OCI-LY1 (cell line): ENCODE data around the gene KRT34.

Source experiments
- H2AFZ ChIP-seq: fragments of 200-600 bp; sonication (generic), shearing (Covaris generic); 2 replicates; pipeline ENCODE4 v1.6.0; 2014; ENCODE audit warnings: antibody characterized with exemption, mild to moderate bottlenecking, low read length
- H3F3A ChIP-seq: fragments of 200-600 bp; sonication (generic), shearing (Covaris generic); 2 replicates; pipeline ENCODE4 v1.6.0; 2014; ENCODE audit warnings: mild to moderate bottlenecking, antibody characterized with exemption, low read length, moderate library complexity; ENCODE audit not compliant: insufficient read depth
- H3K27ac ChIP-seq: fragments of 200-600 bp; sonication (generic); 2 replicates; pipeline ENCODE4 v1.5.1; 2014; ENCODE audit warnings: low read length, mixed run types, mild to moderate bottlenecking, low read depth; ENCODE audit not compliant: poor library complexity, severe bottlenecking
- H3K27me3 ChIP-seq: fragments of 200-600 bp; sonication (generic); 2 replicates; pipeline ENCODE4 v1.6.0; 2014; ENCODE audit warnings: antibody characterized with exemption, mild to moderate bottlenecking, low read length, moderate library complexity; ENCODE audit not compliant: insufficient read depth
- H3K36me3 ChIP-seq: fragments of 200-600 bp; sonication (generic); 2 replicates; pipeline ENCODE4 v1.6.1; 2014; ENCODE audit warnings: mild to moderate bottlenecking, antibody characterized with exemption, low read length, moderate library complexity, mixed read lengths; ENCODE audit not compliant: insufficient read depth
- H3K4me1 ChIP-seq: fragments of 200-600 bp; sonication (generic); 2 replicates; pipeline ENCODE4 v1.5.1; 2014; ENCODE audit warnings: mild to moderate bottlenecking, low read length, moderate library complexity; ENCODE audit not compliant: insufficient read depth, severe bottlenecking
- H3K4me2 ChIP-seq: fragments of 200-600 bp; sonication (generic), shearing (Covaris generic); 2 replicates; pipeline ENCODE4 v1.6.1; 2014; ENCODE audit warnings: low read length
- H3K4me3 ChIP-seq: fragments of 200-600 bp; sonication (generic); 2 replicates; pipeline ENCODE4 v1.5.1; 2014; ENCODE audit warnings: low read length, low read depth, mild to moderate bottlenecking, mixed read lengths; ENCODE audit not compliant: poor library complexity, severe bottlenecking
- H3K79me2 ChIP-seq: fragments of 200-600 bp; shearing (Covaris generic); 2 replicates; pipeline ENCODE4 v1.6.1; 2016; ENCODE audit warnings: mixed run types, low read length, mixed read lengths; ENCODE audit not compliant: insufficient read depth
- H3K9ac ChIP-seq: fragments of 200-600 bp; sonication (generic), shearing (Covaris generic); 2 replicates; pipeline ENCODE4 v1.6.1; 2014; ENCODE audit warnings: mild to moderate bottlenecking, low read length, mixed read lengths
- H3K9me2 ChIP-seq: fragments of 200-600 bp; sonication (generic), shearing (Covaris generic); 2 replicates; pipeline ENCODE4 v1.6.1; 2014; ENCODE audit warnings: low read depth, mild to moderate bottlenecking, low read length, mixed read lengths
- H3K9me3 ChIP-seq: fragments of 200-600 bp; shearing (Covaris generic); 2 replicates; pipeline ENCODE4 v1.6.1; 2014; ENCODE audit warnings: low read length, mixed read lengths
- H4K20me1 ChIP-seq: fragments of 200-600 bp; sonication (generic), shearing (Covaris generic); 2 replicates; pipeline ENCODE4 v1.6.0; 2016; ENCODE audit warnings: mild to moderate bottlenecking, low read length; ENCODE audit not compliant: insufficient read depth
- CTCF ChIP-seq: fragments of 200-600 bp; sonication (generic), shearing (Covaris generic); IDR thresholded peaks from 2 replicates; pipeline ENCODE4 v1.5.1; 2017; ENCODE audit warnings: mild to moderate bottlenecking, antibody characterized with exemption, low read length, moderate library complexity, mixed read lengths
- EZH2 ChIP-seq: fragments of 200-600 bp; sonication (generic), shearing (Covaris generic); IDR thresholded peaks from 2 replicates; pipeline ENCODE4 v1.8.0; 2017; ENCODE audit warnings: borderline replicate concordance, mixed run types, mild to moderate bottlenecking, antibody characterized with exemption, low read length, moderate library complexity, mixed read lengths

KRT34 gene

DNA sequence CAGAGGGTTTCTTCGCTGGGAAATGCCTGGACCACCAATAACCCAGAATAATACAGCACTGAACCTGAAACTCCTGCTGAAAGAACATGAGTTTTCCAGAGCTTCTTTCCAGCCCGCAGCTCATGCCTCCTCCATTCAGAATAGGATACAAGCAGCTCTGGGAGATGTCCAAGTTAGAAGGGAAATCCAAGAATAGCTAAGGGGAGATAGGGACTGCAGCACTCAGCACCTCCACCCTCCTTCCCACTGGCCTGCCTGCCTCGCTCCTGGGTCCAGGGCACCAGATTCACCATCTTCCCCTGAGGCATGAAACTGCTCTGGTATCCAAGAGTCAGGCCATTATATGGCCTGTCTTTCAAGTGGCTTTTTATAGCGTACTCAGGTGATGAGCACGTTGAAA, 11.2 kb upstream of the KRT34 start:
- Histone ChIP-seq H2AFZ (no peak overlapping the region), H3K9ac (no peak overlapping the region), H3K36me3 (no peaks in the 10 kb centered on the region), H3K9me3 (no peaks in the 10 kb centered on the region), H3K9me2 (no peaks in the 10 kb centered on the region), H3K27me3 (no peaks in the 10 kb centered on the region), H3K79me2 (no peaks in the 10 kb centered on the region), H4K20me1 (no peaks in the 10 kb centered on the region), H3K27ac (no peak overlapping the region), H3K4me1 (no peaks in the 10 kb centered on the region), H3K4me2 (no peak overlapping the region), H3K4me3 (no peak overlapping the region), H3F3A (no peaks in the 10 kb centered on the region)
- TF ChIP-seq CTCF = no peak

DNA sequence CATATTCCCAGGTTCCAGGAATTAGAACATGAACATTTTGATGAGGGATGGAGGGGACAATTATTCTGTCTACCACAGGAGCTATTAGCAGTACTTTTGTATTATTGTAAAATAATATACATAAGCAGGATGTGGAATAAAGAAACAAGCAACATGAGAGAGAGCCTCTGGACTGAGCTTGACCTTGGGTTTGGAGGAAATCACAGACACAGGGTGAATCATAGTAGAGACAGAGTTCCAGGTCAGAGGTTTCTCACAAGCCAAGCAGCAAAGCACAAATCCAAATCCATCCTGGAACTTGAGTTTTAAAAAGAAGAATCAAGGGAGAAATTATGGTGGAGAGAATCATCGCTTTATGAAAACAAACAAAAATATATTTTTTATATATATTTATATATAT, 10.2 kb upstream of the KRT34 start:
- H3K9ac ChIP-seq = no peak overlapping the region
- H4K20me1 ChIP-seq = no peaks in the 10 kb centered on the region
- TF ChIP-seq CTCF = no peak
- TF ChIP-seq EZH2 = no peak
- no peak overlapping the region for H2AFZ ChIP-seq
- H3K79me2 ChIP-seq = no peaks in the 10 kb centered on the region
- H3K36me3 ChIP-seq = no peaks in the 10 kb centered on the region
- no peak overlapping the region for H3K27ac ChIP-seq
- H3F3A ChIP-seq = no peaks in the 10 kb centered on the region
- H3K4me1 ChIP-seq = no peaks in the 10 kb centered on the region
- H3K4me3 ChIP-seq = no peak overlapping the region
- no peak overlapping the region for H3K4me2 ChIP-seq
- H3K9me3 ChIP-seq = no peaks in the 10 kb centered on the region
- H3K27me3 ChIP-seq = no peaks in the 10 kb centered on the region
- H3K9me2 ChIP-seq = no peaks in the 10 kb centered on the region

DNA sequence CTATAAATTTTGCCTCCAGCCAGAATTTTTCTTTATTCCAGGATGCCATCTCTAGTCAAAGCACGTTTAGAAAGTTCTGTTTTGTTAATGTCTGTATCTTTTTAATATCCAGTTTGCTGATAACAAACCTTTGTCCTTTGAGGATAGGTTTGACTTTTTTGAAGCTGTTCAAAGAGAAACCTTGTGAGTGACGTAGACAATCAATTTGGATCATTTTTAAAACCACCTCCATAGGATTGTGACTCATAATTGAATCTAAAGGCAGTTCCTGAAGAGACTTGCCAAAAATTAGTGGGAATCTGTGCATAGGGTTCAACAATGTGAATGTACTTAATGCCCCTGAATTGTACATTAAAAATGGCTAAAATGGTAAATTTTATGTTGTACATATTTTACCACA, 9.4 kb upstream of the KRT34 start:
- no peaks in the 10 kb centered on the region for H3F3A ChIP-seq
- no peak overlapping the region for H3K27ac ChIP-seq
- H3K27me3 ChIP-seq = no peaks in the 10 kb centered on the region
- H3K9me3 ChIP-seq = 0 out of 2 replicates have a peak, but pooled peaks cover under 1% of the 10 kb centered on the region
- H2AFZ ChIP-seq = no peak overlapping the region
- H3K4me2 ChIP-seq = no peak overlapping the region
- no peaks in the 10 kb centered on the region for H3K9me2 ChIP-seq
- no peaks in the 10 kb centered on the region for H3K79me2 ChIP-seq
- TF ChIP-seq CTCF (no peak), EZH2 (no peak)
- no peaks in the 10 kb centered on the region for H4K20me1 ChIP-seq
- no peak overlapping the region for H3K9ac ChIP-seq
- no peaks in the 10 kb centered on the region for H3K4me1 ChIP-seq
- H3K4me3 ChIP-seq = no peak overlapping the region
- no peaks in the 10 kb centered on the region for H3K36me3 ChIP-seq
